Left renal pelvis (tissue), 4 donors: Measurements from ENCODE around the gene CLDN10. TPM values are rescaled to one million over a fixed set of nuclear protein-coding genes. Genes with fewer than 3 reads are reported as not detected.
"Not testable (repeated sequence)": the region's sequence is repeated elsewhere in the genome, so short reads cannot be mapped to it uniquely, and the experiment has no call there.

Source experiments
- DNase-seq, 4 donors: peaks; one replicate each; pipeline ENCODE4 v3.0.0-alpha.2; 2013; ENCODE audit warnings: low read depth in 4 of 4, low spot score in 3 of 4
- polyA plus RNA-seq, 4 donors: library from polyadenylated mRNA; unstranded; fragments of 120-200 nt; gene quantifications; one replicate each; pipeline ENCODE4 v1.2.1, GENCODE V29; 2013; ENCODE audit not compliant: insufficient read length in 4 of 4

Gene CLDN10
- polyA plus RNA-seq, 4 donors: 3.9 to 119 (median 102) TPM

DNA sequence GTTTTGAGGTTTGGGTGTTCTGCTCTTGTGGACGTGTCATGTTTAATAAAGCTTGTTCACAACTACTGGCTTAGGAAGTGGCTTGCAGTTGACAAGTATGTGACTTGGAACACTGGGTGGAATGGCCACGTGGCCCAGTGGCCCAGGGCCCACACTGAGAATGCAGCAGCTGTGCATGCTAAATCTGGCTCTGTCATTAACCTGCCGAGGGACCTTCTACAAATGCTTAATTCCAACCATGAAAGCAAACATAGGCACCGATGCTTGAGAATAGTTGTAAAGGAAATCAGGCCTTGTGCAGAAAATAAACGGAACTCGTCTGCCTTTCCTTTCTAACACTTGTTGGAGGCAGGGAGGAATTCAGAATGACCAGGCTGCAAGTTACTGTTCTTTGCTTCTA is 11.6 kb upstream of the CLDN10 start:
- DNase-seq: no peak

GRCh38 chr13:95541308-95541707 is 11.2 kb upstream of the CLDN10 start:
- DNase-seq: no peak

DNA sequence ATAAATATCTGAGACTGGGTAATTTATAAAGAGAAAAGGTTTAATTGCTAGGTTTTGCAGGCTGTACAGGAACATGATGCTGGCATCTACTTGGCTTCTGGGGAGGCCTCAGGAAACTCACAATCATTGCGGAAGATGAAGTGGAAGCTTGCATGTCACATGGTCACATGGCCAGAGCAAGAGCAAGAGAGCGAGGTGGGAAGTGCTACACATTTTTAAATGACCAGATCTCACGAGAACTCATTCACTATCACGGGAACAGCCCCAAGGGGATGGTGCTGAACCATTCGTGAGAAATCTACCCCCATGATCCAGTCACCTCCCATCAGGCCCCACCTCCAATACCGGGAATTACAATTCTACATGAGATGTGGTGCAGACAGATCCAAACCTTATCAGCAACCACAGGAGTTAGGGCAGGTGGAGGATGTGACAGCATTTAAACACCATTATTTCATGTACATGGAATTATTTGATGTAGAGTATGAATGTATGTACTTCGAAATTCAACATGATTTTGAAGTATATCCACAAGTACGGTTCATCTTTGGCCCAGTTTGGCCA is 10.5 kb upstream of the CLDN10 start:
- DNase-seq: no peak

GRCh38 chr13:95544293-95544692 is 8.2 kb upstream of the CLDN10 start:
- no peak for DNase-seq

DNA sequence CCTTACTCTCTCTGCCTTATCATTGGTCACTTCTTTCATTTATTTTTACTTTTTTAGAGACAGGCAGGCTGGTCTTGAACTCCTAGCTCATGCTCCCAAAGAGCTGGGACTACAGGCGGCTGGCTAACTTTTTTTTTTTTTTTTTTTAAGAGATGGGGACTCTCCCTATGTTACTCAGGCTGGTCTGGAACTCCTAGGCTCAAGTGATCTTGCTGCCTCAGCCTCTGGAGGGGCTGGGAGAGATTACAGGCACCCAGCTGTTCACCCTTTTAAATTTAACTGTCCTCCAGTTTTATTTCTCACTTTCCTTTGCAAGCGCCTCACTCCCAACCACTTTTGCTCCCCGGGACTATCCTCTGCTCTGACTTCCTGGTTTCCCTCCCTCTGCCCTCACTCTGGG is 5.6 kb upstream of the CLDN10 start:
- DNase-seq: no peak

- DNase-seq: no peak
These were observed 4.9 kb upstream of the CLDN10 start for GRCh38 chr13:95547531-95548167.

- DNase-seq: no peak
These were observed 347 bp upstream of the CLDN10 start for GRCh38 chr13:95552208-95552538.

DNA sequence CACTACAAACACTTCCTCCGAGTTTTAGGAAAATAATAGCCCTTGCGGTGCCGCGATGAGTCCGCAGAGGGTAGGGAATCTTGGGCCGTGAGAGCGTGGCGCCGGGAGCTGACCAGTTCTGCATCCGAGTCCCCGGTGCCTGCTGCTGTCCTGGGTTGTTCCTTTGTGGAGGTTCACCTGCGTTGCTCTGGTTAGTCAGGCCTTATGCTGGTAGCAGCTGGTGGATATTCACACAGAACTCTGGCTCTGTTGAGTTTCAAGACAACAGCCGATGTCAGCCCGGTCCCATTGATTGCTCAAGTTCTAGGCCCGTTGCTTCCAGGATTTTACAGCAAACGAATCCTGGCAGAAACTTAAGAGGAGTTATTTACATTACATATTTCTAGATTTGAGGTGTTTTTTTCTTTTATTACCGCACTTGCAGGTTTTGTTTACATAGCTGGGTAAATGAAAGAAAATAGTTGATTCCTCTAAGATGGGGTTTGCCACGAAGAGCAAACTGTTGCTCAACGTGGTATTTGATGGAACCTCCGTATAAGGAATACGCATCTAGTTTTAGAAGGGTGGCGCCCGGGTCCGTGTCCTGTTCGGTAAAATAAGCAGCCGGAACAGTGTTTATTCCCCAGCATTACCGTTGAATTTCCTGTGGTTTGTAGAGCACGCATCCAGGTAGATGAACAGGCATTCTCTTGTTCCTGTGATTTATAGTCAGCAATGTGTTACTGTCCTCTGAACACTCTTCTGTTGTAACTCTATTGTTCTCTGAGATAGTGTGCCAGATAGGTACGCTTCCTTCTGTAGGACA is 1.3 kb downstream of the CLDN10 start:
- DNase-seq: no peak

GRCh38 chr13:95557013-95557412 is 4.5 kb downstream of the CLDN10 start:
- no peak for DNase-seq

GRCh38 chr13:95559100-95559499 is 6.6 kb downstream of the CLDN10 start:
- DNase-seq: no peak

DNA sequence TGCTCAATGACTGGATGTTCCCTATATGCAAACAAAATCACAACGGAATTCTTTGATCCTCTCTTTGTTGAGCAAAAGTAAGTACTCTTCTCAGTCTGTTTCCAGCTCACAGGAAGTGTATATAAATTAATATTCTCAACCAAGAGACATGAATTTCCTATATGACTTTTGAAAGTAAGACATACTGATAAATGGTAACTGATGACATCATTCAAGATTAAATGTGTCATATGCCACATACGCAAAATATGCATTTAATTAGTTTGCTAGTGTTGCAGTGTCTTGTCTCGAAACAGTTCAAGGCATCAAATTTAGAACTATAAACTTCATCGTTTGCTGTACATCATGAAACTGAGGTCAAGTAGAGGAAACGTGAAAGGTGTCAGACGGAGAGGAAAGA is 7.9 kb downstream of the CLDN10 start:
- no peak for DNase-seq

- DNase-seq: no peak
These were observed 11.6 kb downstream of the CLDN10 start for GRCh38 chr13:95564091-95564490.

GRCh38 chr13:95564733-95565291 is 12.3 kb downstream of the CLDN10 start:
- DNase-seq: no peak

DNA sequence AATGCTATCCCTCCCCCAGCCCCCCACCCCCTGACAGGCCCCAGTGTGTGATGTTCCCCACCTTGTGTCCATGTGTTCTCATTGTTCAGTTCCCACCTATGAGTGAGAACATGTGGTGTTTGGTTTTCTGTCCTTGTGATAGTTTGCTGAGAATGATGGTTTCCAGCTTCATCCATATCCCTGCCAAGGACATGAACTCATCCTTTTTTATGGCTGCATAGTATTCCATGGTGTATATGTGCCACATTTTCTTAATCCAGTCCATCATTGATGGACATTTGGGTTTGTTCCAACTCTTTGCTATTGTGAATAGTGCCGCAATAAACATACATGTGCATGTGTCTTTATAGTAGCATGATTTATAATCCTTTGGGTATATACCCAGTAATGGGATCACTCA is 13.2 kb downstream of the CLDN10 start:
- not testable (repeated sequence) for DNase-seq

DNA sequence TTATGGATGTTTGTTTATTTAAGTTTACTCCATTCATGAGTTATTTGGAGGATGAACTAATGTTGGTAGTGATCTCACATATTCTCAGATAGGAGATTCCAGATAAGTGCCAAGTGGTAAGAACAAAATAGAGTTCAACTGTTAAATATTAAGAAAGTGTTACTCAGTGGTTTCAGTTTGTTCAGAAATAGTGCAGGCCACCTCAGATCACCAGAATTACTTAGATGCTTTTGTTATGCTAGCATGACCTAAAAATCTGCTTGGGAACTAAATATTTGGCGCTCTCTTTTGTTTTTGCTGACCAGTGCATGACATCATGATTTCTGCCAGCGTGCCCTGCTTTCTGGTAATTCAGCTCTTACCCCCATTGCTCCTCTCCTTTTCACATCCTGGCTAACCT is 15.6 kb downstream of the CLDN10 start:
- no peak for DNase-seq

GRCh38 chr13:95570016-95570415 is 17.5 kb downstream of the CLDN10 start:
- no peak for DNase-seq

- DNase-seq: no peak
These were observed 19.4 kb downstream of the CLDN10 start for GRCh38 chr13:95571941-95572340.

GRCh38 chr13:95573221-95573620 is 20.7 kb downstream of the CLDN10 start:
- no peak for DNase-seq

GRCh38 chr13:95579303-95579702 is 26.8 kb downstream of the CLDN10 start:
- no peak for DNase-seq

- DNase-seq: no peak
These were observed 33.3 kb downstream of the CLDN10 start for GRCh38 chr13:95585867-95586266.

DNA sequence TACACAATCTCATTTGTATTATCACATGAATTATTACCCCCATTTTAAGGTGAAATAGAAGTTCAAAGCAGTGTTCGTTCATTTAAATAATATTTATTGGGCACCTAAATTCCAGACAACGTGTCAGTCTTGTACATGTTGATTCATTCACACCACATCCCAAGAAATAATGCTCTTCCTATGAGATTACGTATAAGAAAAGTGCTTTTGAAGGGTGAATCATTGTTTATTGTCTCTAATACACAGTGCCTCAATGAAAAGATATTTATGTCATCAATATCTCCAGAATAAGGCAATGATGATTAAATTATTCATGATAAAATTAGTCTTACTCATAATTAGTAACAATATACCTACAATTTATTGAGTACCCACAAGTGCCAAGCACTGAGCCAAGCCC is 35.6 kb downstream of the CLDN10 start:
- no peak for DNase-seq

DNA sequence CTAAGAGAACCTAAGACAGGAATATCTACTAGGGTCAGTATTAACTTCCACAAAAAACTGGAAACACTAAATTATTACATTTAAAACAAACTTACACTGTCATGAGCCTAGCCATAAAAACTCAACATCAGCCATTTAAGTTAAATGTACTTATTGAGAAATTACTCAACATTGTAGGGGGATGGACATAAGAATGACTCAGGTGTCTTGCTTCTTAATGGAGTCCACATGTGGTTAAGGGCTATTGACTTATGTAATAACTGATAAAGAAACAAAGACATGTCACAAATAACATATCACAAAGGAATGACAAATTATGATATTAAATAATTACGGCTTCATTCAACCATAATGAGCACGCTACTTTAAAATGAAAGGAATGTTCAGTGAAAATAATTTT is 36.2 kb downstream of the CLDN10 start:
- no peak for DNase-seq
